ENCODE data around the gene SDHAF3.
A peak's percentile ranks its signal among the peaks of the same experiment; 100 is the strongest.
"Not testable (repeated sequence)": the region's sequence is repeated elsewhere in the genome, so short reads cannot be mapped to it uniquely, and the experiment has no call there.

SDHAF3 gene

GRCh38 chr7:97123115-97123514 is 5.6 kb downstream of the SDHAF3 start:
- DNase-seq (ENCODE audit: low read depth in 2 of 2), result not testable (repeated sequence)

DNA sequence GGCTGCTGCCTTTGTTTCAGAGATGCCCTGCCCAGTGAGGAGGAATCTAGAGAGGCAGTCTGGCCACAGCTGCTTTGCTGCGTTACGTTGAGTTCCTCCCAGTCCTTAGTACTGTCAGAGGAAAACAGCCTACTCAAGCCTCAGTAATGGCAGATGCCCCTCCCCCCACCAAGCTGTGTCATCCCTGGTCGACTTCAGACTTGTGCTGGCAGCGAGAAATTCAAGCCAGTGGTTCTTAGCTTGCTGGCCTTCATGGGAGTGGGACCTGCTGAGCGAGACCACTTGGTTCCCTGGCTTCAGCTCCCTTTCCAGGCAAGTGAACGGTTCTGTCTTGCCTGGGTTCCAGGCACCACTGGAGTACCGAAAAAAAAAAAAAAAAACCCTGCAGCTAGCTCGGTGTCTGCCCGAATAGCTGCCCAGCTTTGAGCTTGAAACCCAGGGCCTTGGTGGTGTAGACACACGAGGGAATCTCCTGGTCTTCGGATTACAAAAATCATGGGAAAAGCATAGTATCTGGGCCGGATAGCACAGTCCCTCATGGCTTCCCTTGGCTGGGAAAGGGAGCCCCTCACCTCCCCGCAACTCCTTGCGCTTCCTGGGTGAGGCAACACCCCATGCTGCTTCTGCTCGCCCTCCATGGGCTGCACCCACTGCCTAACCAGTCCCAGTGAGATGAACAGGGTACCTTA is 9.1 kb downstream of the SDHAF3 start:
- DNase-seq (ENCODE audit: low read depth in 2 of 2), result no peak

DNA sequence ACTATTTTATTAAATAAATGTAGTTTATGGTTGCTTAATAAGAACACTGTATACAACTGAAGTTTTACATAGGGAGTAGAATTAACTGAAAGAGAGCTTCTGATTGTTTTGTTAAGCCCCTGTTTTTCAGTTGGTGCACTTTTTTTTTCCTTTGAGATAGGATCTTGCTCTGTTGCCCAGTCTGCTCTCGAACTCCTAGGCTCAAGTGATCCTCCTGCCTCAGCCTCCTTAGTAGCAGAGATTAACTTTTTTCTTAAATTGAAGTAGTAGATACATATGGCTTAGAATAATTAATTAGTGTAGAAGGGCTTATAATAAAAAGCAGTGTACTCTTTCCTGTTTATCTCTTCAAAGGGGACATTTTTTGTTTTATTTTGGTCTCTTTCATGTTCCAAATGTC is 11.2 kb downstream of the SDHAF3 start:
- no peak for DNase-seq (ENCODE audit: low read depth in 2 of 2)

DNA sequence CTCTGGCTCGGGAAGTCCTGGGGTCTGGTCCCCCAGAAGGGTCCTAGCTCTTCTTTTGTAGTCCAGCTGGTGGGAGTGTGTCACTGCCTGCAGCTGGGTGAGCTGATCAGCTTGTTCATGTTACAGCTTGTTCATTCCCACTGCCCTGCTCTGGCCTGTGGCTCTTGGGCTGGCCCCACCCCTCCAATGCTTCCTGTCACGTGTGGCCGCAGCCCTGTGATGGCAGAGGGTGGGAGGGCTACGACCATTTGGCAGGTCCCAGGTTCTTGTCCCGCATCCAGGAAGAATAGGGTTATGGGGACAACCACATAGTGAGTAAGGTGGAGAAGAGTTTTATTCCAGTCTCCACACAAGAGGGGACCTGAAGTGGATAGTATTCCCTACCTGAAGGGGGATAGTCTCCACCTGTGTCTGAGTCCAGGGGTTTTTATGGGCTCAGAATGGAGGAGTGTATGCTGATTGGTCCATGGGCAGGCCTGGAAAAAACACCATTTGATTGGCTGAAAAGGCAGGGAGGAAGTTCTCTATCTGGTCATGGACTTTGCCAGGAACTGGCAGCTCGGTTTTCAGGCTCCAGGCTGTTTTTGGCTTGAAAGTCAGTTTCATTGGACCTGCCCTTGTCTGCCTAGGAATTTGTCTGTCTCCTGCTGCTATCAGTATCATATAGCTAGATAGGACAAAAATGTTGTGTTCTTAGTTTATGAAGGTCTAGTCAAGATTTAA is 13.1 kb downstream of the SDHAF3 start:
- no peak for DNase-seq (ENCODE audit: low read depth in 2 of 2)

GRCh38 chr7:97133159-97133558 is 15.7 kb downstream of the SDHAF3 start:
- no peak for DNase-seq (ENCODE audit: low read depth in 2 of 2)

DNA sequence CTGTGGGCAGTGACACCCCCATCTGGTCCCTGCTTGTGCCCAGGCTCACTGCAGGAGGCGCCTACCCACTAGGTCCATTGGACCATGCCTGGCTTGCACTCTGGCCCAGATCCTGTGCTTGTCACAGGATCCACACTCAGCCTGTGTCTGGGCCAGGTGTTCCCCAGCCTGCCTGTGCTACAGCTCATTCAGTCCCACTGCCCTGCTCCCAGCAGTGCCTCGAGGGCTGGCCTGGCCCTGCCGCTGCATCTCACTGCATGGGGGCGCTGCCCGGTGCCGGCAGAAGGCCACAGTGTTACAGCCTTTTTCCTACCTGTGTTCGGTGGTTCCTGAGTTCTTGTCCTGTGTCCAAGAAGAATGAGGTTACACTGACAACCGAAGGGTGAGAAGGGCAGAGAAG is 21.3 kb downstream of the SDHAF3 start:
- DNase-seq (ENCODE audit: low read depth in 2 of 2), result no peak

DNA sequence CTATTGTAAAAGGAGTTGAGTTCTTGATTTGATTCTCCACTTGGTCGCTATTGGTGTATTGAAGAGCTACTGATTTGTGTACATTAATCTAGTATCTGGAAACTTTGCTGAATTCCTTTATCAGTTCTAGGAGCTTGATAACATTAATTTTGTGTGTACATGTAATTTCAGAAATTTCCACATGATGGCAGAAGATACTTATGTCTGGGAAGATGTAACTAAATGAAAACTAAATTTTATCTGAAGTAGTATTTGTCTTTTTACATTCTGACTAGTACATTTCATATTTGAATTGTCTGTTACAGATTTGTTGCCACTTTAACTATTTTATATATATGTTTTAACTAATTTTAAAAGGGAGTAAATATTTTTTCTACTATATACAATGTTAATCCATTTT is 27.6 kb downstream of the SDHAF3 start:
- DNase-seq (ENCODE audit: low read depth in 2 of 2), result no peak

DNA sequence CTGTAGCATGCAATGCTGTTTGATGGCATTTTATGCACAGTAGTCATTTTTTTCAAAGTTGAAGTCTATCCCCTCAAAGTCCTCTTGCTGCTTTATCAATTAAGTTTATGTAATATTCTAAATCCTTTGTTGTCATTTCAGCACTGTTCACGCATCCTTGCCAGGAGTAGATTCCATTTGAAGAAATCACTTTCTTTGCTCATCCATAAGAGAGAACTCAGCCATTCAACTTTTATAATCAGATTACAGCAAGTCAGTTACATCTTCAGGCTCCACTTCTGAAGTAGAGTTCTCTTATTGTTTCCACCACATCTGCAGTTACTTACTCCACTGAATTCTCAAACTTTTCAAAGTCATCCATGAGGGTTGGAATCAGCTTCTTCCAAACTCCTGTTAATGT is 32.3 kb downstream of the SDHAF3 start:
- no peak for DNase-seq (ENCODE audit: low read depth in 2 of 2)

DNA sequence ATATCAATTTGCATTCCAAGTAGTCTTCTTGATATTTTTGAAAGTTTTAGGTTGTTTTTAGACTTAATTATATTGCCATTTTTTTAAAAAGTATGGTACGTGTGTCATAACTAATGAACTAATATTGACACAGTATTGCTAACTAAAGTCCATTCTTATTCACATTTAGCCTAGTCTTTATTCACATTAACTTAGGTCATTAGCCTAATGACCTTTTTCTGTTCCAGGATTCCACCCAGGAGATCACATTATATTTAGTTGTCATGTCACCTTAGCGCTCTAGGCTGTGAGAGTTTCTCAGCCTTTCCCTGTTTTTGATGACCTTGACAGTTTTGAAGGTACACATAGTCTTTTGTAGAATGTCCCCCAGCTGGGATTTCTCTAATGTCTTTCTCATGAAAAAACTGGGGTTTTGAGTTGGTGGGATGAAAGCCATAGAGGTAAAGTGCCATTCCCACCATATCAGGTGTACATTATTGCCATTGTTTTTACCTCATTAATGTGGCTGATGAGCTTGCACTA is 38.5 kb downstream of the SDHAF3 start:
- DNase-seq (ENCODE audit: low read depth in 2 of 2), result no peak

GRCh38 chr7:97159984-97160383 is 42.5 kb downstream of the SDHAF3 start:
- not testable (repeated sequence) for DNase-seq (ENCODE audit: low read depth in 2 of 2)

- not testable (repeated sequence) for DNase-seq (ENCODE audit: low read depth in 2 of 2)
Measured at GRCh38 chr7:97161609-97162008, 44.1 kb downstream of the SDHAF3 start.

GRCh38 chr7:97166308-97166707 is 48.8 kb downstream of the SDHAF3 start:
- no peak for DNase-seq (ENCODE audit: low read depth in 2 of 2)

DNA sequence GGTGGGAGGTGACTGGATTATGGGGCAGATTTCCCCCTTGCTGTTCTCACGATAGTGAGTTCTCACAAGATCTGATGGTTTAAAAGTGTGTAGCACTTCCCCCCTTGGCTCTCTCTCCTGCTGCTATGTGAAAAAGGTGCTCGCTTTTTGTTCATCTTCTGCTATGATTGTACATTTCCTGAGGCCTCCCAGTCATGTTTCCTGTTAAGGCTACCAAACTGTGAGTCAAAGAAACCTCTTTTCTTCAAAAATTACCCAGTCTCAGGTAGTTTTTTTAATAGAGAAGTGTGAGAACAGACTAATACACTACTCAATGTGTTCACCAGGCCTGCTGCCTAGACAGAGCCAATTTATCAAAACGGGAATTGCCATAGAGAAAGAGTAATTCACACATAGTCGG is 49.7 kb downstream of the SDHAF3 start:
- DNase-seq (ENCODE audit: low read depth in 2 of 2), result no peak

- DNase-seq (ENCODE audit: low read depth in 2 of 2), result no peak
Measured at GRCh38 chr7:97167749-97168148, 50.3 kb downstream of the SDHAF3 start.

- no peak for DNase-seq (ENCODE audit: low read depth in 2 of 2)
Measured at GRCh38 chr7:97174303-97174702, 56.8 kb downstream of the SDHAF3 start.

DNA sequence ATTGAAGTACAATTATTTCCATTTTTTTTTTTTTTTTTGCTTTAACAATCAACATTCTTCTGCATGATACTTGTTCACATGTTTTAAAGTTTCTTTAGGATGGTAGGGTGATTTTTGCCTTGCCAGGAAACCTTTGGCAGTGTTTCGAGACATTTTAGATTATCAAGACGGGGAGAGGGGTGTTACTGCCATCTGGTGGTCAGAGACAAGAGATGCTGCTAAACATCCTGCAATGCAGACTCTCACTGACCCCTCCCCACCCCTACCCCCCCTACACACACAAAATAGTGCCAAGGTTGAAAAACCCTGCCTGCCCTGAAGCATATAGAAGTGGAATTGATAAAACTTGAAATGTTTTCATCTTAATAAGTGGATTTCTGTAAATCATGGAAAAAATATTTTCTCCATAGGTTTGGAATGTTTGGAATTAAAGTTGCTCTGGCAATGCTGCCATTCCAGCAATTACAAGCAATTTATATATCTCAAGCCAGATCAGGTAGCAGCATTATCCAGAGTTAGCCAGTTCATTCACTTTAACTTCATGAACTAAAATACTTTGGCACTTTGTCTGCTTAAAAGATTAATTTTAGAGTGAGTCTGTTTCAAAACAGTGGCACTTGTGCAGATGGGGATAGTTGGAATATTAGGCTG is 62.1 kb downstream of the SDHAF3 start:
- peak in 1 of 2 experiments; percentile 11 for DNase-seq (ENCODE audit: low read depth in 2 of 2)

- DNase-seq (ENCODE audit: low read depth in 2 of 2), result no peak
Measured at GRCh38 chr7:97187067-97187466, 69.6 kb downstream of the SDHAF3 start.

- not testable (repeated sequence) for DNase-seq (ENCODE audit: low read depth in 2 of 2)
Measured at GRCh38 chr7:97196174-97196573, 78.7 kb downstream of the SDHAF3 start.

GRCh38 chr7:97198596-97198995 is 81.1 kb downstream of the SDHAF3 start:
- DNase-seq (ENCODE audit: low read depth in 2 of 2), result no peak

DNA sequence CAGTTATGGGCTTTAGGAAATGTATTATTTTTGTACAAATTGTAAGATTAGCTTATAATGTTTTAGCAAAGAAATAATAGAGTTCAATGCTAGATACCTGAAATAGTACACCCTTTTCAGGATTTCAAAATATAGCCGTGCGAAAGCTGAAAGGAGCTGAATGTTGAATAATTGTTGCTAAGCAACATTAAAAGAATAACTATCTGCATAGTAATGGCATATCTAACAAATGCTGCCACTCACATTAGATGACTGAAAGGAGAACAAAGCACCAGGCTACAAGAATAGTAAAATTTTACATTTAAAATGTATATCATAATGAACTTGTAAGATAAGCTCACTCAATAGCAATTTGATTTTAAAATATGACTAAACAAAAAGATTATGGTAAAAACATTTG is 82.5 kb downstream of the SDHAF3 start:
- no peak for DNase-seq (ENCODE audit: low read depth in 2 of 2)

GRCh38 chr7:97203957-97204356 is 86.5 kb downstream of the SDHAF3 start:
- no peak for DNase-seq (ENCODE audit: low read depth in 2 of 2)

- DNase-seq (ENCODE audit: low read depth in 2 of 2), result no peak
Measured at GRCh38 chr7:97204821-97205220, 87.3 kb downstream of the SDHAF3 start.

DNA sequence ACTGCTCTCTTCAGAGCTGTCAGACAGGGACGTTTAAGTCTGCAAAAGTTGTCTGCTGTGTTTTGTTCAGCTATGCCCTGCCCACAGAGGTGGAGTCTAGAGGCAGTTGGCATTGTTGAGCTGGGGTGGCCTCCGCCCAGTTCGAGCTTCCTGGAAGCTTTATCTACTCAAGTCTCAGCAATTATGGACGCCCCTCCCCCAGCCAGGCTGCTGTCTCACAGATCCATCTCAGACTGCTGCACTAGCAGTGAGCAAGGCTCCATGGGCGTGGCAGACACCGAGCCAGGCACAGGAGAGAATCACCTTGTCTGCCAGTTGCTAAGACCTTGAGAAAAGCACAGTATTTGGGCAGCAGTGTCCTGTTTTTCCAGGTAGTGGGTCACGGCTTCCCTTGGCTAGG is 98.1 kb downstream of the SDHAF3 start:
- DNase-seq (ENCODE audit: low read depth in 2 of 2), result no peak
